Non-pigmented ciliary epithelial cell (primary cell): ENCODE data around the gene USPL1.
"Not testable (repeated sequence)": the region's sequence is repeated elsewhere in the genome, so short reads cannot be mapped to it uniquely, and the experiment has no call there.

ENCODE experiments used
- DNase-seq: peaks from one replicate; pipeline ENCODE4 v3.0.0-alpha.2; 2010; ENCODE audit warnings: low read depth

Gene USPL1

DNA sequence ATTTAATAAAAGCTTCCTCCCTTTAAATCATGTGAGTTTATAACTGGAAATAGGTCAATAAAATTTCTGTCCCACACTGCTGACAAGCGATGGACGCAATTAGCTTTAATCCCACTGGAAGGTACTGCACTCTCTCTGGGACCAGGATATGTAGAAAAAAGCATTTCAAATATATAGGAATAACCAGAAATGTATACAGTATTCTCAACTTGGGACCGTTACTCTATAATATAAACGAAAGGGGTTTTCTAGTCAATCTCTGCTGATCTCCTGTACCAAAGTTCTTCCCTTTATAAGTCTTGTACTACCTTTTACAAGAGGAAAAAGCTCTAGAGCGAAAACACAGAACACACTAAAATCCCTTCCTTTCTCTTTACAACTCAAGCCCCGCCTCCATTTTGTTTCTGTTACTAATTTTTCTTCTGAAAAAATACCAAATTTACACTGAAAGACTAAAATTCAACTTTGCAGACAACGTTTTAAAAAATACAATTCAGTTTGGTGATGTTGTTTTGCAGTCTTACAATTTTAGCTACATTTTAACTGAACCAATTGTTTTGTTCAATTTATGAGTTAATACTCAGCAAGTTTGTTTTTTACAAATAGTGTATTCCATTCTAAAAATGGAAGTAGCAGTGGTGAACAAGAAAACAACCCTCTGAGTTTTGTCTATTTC, 1.7 kb upstream of the USPL1 start:
- no peak for DNase-seq

DNA sequence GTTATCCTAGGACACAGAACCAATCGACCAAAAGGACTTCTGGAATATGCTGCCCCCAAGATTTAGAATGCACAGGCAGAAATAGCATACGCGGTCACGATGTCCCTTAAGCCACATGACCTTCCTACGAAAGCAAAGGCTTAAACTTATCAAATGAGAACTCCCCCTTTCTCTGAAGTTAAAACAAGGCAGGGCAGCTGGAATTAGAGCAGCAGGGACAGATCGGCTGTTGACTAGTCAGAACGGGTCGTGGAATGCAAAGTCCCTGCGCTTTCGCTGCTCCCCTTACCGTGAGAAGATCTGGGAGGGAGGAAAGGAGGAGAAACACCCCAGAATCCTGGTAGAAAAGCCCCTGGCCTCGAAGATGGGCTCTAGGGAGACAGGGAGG, 799 bp upstream of the USPL1 start:
- peak; percentile 74 for DNase-seq

DNA sequence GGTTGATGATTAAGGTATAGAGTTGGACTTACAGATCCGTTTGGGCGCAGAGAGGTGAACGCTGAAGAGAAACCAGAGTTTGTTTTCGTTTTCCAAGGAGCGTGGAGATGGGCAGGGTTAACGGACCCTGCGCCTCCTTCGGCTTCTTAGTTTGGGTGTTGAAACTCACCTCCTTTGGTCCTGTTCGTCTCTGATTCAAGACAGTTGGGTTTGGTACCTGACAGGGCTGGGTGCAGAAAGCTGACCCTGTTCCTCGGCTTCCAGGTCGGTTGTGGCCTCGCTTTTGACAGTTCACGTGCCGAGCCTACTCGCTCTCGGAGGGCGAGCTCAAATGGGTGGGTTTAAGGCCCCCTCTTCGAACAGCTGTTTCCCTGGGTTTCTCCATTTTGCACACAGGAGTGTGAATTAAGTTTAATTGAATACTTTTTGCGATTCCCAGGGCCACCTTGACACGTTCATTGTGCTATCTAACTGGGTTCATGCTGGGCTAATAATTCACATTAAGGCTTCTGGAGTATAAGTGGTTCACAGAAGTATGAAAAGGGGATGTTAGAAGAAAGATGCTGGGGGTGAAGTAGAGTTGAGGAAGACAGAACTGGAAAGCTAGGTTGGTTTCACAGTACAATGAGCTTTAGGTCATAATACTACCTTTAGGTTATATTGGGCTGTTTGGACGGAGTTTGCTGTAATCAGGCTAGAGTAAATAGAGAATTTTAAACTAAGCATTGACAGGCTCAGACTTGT, 638 bp downstream of the USPL1 start:
- DNase-seq = no peak

DNA sequence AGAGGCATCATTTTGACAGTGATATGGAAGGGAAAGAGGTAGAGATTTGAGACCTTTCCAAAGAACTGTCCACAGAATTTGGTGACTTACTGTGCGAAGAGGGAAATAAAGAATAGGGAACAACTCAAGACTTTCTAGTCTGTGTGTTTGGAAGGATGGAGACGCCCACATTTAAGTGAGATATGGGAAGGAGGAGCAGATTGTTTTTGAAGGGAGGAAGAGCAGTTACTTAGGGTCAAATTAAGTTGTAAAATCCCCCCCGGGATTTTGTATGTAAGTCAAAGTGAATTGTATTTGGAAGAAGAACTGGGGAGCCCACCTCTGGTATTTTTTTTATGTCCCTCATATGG, 1.2 kb downstream of the USPL1 start:
- DNase-seq = no peak

DNA sequence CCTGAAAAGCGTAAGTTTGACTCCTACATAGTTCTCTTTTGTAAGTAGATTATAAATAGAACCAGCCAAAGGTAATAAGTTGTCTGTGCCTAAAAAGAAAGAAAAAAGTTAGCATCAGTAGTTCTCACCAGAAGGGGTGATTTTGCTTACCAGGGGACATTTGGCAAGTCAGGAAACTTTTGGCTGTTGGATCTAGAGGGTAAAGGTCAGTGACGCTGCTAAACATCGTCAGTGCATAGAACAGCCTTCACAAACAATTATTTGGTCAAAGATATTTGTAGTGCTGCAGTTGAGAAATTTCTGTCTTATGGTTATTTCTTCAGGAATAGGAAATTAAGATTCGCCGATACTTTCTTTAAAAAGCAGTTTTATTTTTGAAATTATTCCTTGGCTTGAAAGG, 2.0 kb downstream of the USPL1 start:
- no peak for DNase-seq

DNA sequence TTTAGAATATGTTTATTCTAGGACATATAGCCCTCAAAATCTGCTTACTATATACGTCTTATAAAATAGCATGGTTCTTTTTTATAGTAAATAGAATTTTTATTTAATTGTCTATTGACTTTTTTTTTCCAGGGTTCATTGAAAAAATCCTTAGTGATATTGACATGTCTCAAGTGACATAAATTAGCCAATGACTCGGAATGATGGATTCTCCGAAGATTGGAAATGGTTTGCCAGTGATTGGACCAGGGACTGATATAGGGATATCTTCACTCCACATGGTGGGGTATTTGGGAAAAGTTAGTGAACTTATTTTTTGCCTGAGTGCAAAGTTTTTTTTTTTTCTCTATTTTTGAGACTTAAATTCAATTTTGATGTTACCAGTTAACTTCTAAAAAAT, 3.2 kb downstream of the USPL1 start:
- no peak for DNase-seq

DNA sequence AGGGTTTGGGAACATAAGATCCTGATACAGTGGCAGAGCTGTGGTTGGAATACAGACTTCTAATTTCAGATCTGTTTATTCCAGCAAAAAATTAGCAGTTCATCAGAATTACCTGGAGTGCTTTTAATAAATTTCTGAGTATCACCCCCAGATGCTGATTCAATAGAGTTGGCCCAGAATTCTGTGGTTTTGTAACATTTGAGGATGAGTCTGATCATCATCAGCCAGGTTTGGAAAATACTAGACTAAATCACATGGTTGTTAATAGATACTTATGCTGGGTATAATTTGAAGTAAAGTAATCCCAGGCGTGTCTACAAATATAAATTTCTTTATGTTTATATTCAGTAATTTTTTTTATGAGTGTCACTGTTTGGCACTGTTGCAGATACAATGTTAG, 4.8 kb downstream of the USPL1 start:
- no peak for DNase-seq

DNA sequence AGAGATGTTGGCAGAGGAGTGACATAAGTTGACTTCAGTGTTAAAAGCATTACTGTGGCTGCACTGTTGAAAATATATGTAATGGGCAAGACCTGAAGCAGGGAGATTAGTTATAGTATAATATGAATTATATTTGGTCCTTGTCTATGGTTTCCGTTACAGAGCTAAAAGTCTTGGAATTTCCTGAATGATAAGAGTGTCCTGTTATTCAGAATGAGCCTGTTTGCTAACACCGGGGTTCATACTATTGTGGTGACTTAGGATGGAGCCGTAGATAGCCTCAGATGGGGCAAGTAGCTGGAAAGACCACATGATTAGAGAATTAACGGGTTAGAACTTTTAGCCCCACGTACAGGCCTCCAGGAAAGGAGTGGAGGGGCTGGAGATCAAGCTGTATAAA, 5.7 kb downstream of the USPL1 start:
- no peak for DNase-seq

DNA sequence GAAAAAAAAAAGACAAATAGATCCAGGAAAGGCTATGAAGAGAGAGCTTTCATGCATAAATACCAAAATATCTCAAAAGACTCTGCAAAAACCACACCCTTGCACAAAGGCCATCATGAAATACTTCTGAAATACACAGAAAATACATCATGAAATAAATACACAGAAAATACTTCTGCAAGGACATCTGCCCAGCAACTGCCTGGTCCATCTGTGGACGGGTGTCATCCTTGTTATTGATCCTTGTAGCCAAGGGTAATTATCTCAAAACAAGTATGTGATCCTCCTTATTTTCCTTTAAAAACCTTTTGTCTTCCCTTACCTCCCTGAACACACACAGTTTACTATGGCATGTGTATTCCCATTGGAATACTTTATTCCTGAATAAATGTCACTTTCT, 6.9 kb downstream of the USPL1 start:
- DNase-seq = no peak

DNA sequence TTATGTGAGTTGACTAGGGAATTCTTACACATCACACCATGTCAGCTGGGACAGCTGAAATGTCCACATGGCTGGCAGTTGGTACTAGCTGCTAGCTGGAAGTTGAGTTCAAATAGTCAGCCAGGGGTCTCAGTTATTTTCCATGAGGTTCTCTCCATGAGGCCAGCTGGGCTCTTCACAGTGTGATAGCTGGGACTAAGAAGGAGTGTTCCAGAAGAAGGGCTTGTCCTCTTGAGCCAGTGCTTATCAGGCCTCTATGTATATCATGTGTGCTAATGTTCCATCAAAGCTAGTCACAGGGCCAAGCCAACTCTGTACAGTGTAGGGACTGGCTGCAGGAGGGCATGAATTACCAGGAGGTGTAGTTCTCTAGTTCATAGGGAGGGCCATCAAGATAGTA, 11.8 kb downstream of the USPL1 start:
- DNase-seq = no peak

DNA sequence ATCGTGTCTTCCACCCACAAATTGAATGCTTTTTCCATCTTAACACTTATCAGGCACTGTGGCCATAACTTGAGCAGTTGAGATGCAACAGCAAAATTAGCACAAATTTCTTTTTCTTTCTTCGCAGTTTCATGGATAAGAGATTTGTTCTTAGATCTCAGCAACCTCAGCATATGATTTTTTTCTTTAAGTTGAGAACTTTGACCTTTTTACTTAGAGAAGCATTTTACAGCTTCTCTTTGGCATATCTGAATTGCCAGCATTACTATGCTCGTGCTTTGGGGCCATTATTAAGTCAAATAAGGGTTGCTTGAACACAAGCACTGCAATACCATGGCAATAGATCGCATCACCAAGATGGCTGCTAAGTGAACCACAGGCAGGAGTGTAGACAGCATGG, 16.1 kb downstream of the USPL1 start:
- no peak for DNase-seq

DNA sequence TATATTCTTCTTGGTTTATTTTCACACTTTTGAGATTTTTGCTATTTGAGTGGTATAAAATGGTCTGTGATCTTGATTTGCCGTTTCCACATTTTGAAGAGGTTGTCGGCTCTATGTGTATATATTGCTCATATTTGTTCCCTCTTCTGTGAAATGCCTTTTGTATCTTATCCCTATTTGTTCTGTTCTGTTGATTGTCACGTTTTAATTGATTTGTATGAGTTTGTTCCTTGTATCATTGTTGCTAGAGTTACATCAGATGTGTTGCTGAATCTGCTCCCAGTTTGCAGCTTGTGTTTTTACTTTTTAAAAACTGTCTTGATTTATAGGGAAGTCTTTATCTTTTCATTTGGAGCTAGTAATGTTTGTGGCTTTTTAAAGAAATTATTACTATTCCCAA, 17.1 kb downstream of the USPL1 start:
- DNase-seq = no peak

DNA sequence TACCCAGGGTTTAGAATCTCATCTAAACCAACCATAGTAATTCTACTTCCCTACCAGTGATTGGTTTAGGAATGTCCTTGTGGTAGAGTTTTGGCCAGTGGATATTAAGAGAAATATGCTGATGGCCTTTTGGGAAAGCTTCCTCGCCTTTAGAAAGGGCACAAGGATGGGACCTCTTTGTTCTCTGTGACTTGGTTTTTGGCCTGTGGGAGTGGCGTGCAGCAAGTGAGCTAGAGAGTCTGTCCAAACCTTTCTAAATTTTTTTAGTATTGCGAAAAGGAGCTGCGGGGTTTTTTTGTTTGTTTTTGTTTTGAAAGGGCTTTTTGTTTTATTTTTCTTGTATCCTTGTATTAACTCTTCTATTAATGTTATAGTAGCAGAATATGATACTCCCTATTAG, 20.6 kb downstream of the USPL1 start:
- DNase-seq = no peak

DNA sequence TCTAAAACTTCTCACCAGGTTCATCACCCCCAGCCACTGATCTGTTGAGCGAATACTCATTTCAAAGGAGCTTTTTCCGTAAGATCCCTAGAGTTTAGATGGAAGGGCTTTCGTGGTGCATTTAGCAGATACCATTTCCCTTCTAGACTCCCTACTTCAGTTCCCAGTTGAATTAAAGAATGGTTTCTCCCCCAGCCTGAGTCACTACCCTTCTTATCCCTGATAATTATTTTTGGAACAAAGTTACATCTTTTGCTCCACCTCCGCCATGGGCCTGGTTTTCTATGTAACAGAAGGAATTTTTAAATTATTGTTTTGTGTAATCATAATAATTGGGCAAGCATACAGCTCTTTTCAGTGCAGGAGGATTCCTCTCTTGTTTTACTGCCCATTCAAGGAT, 22.0 kb downstream of the USPL1 start:
- DNase-seq = no peak

DNA sequence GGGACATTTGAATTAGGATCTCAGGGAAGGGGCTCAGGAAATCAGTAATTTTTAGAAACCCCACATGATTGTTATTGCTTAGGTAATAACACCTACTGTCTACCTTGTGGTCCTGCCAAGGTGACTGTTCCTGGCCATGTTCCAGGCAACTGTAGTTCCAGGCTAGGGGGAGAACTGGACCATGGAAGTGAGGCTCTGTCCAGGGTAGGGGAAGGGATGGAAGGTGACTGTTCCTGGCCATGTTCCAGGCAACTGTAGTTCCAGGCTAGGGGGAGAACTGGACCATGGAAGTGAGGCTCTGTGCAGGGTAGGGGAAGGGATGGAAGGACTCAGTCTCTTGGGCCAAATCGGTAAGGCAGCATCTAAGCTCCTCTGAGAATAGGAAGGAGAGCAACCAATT, 23.5 kb downstream of the USPL1 start:
- DNase-seq = not testable (repeated sequence)

DNA sequence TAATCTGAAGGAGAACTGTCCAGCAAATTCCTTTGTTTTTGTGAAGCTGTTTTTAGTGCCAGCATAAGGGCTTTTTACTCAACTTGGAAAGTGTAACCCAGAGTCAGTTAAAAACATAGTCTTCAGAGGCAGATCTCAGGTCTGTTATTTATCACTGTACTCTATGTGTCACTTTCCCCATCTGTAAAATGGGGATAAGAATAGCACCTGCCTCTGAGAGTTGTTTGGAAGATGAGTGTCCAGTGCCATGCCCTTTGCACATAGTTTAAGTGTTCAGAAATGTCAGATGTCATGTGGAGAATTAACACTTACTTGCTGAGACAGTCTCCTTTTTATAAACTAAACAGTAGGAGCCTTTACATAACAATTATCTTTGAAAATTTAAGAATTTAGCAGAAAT, 27.9 kb downstream of the USPL1 start:
- DNase-seq = no peak

DNA sequence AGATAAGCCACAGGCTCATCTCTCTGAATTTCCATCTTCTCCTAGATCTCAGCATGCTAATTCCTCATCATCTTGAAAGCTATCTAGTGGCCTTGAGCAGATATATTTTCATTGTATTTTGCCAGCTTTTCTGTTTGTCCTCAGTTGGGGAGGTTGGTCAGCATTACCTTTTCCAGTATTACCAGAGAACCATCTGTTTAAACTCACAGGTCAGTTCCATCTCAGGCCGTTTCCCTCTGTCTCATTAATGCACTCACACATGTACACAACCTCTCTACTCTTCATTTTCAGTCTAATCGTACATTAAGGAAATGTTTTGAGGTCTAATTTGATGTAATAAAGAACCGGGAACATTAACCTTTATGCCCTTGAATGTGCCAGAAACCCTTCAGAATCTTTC, 29.7 kb downstream of the USPL1 start:
- no peak for DNase-seq

DNA sequence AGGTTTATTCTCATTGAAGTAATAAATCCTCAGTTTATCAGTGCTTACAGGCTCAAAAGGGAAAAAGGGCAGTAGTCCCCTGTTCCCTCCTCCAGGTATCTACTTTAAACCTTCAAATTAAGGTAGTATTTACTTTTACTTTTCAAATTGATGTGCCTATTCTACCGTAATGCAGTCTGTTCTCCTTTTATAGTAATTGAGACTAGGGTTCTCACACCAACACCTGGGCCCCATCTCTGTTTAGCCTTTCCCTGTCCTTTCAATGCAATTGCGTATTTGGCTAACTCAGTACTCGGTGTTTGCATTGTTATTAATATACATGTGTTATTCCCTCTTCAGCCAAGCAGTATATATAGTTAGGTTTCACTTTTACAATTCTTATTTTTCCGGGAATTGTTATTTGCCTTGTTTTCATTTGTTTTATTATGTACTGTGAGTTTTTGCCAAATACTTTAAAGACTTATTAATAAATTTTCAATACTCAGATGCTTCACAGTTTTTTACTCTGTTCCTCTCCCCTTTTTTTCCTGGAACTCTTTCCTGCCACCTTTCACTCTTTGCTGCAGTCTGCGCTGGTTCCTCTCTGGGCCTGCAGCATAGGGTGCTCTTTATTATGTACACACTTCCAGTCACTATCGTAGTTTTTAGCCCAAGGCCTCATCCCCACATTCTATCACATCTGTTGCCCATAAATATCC, 30.3 kb downstream of the USPL1 start:
- no peak for DNase-seq

DNA sequence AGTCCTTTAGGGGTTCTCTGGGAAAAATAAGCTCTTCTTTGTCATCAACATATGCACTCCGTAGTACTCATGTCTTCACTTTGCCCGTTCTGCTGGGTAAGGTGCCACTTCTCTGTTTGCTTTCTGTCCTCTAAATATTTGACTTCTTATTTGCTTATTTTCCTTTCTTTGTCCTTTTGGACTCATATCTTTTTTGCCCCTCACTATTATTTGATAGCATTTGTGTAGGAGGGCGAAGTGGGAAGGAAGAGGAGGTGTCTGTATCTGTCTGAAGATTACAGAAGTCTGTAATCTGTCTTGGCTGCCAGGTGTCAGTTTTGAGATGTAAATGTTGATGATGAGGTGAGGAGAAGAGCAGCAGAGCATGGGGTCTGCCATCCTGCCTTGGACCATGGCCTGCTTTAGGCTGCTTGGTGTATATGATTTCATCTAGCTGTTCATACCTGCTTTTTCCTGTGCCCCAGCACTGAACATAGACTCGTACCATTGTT, 30.8 kb downstream of the USPL1 start:
- no peak for DNase-seq

DNA sequence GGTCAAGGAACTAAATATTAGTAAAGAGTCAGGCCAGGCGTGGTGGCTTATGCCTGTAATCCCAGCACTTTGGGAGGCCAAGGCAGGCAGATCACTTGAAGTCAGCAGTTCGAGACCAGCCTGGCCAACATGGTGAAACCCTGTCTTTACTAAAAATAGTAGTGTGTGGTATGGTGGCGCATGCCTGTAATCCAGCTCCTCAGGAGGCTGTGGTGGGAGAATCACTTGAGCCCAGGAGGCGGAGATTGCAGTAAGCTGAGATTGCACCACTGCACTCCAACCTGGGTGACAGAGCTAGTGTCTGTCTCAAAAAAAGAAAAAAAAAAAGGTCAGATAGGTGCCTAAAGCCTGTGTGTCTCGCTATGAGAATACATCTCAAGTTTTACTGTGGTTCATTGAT, 33.9 kb downstream of the USPL1 start:
- not testable (repeated sequence) for DNase-seq

DNA sequence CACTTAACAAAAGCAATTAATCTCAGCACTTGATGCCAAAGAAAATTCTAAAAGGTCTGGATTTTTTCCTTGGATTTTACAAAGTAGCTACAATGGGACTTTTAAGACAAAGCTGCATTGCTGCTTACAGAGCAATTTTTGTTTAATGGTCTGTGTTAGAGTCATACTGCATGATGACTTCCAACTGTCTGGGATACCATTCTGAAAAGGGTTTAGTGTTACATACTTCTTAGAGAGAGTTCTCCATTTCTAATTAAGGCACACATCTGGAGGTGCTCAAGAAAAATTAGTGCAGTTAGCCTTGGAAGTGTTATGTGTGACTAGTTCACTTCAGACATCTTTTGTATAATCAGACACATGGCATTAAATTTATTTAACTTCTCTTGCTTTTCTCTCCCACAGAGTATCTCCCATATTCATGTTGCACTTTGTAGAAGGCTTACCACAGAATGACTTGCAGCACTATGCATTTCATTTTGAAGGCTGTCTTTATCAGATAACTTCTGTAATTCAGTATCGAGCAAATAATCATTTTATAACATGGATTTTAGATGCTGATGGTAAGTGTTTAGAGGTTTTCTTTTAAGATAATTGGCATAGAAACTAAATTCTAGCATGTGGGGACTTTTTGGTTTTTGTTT, 35.1 kb downstream of the USPL1 start:
- no peak for DNase-seq

DNA sequence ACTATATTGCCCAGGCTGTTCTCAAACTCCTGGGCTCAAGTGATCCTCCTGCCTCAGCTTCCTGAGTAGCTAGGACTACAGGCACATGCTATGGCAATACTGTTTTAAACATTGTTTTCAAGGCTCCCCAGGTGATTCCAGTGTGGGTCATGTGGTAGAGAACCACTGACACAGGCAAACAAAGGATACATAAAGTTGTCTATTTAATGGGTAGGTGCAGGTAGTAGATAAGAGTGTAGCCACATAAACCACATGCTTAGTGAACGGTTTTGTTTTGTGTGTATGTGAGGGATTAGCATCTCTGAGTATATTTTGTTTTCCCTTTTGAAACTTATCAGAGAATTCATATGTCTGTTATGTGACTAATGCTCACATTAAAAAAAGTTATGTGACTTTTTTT, 36.7 kb downstream of the USPL1 start:
- no peak for DNase-seq

DNA sequence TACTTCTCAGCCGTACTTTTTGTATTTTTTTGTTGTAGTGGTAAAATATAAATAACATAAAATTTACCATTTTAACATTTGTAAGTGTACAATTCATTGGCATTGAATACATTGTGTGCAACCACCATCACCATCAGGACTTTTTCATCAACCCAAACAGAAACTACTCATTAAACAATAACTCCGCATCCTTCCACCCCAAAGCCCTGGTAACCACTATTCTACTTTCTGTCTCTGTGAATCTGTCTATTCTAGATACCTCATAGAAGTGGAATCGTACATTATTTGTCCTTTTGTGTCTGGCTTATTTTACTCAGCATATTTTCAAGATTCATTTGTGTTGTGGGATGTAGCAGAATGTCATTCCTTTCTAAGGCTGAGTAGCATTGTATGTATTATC, 38.5 kb downstream of the USPL1 start:
- DNase-seq = no peak
